Glutamatergic neuron (in vitro differentiated cells): ENCODE results near the gene DGCR6. TPM values are rescaled to one million over a fixed set of nuclear protein-coding genes. Genes with fewer than 3 reads are reported as not detected.

Source experiments
- DNase-seq: peaks from one replicate; pipeline ENCODE4 v3.0.0; 2022
- H3K27ac Mint-ChIP-seq: one replicate; pipeline ENCODE4 v1.8.0; 2020; ENCODE audit warnings: mild to moderate bottlenecking, mixed read lengths, inconsistent platforms; ENCODE audit not compliant: unreplicated experiment
- H3K27me3 Mint-ChIP-seq: one replicate; pipeline ENCODE4 v1.8.0; 2020; ENCODE audit warnings: mild to moderate bottlenecking, moderate library complexity, mixed read lengths, inconsistent platforms; ENCODE audit not compliant: unreplicated experiment
- H3K36me3 Mint-ChIP-seq: one replicate; pipeline ENCODE4 v1.8.0; 2020; ENCODE audit warnings: mild to moderate bottlenecking, mixed read lengths, inconsistent platforms; ENCODE audit not compliant: unreplicated experiment
- H3K4me1 Mint-ChIP-seq: one replicate; pipeline ENCODE4 v1.8.0; 2020; ENCODE audit warnings: mild to moderate bottlenecking, low read depth, mixed read lengths, inconsistent platforms; ENCODE audit not compliant: unreplicated experiment
- H3K4me3 Mint-ChIP-seq: one replicate; pipeline ENCODE4 v1.8.0; 2020; ENCODE audit warnings: mild to moderate bottlenecking, mixed read lengths, inconsistent platforms; ENCODE audit not compliant: unreplicated experiment
- H3K9me3 Mint-ChIP-seq: one replicate; pipeline ENCODE4 v1.8.0; 2020; ENCODE audit warnings: mild to moderate bottlenecking, moderate library complexity, mixed read lengths, inconsistent platforms; ENCODE audit not compliant: unreplicated experiment
- total RNA-seq: library from RNA; stranded (reverse); fragmentation: NEBNext Ultra II Directional; extraction: Animal tissue kit (Norgen Biotek cat#: 25700); gene quantifications from one replicate; pipeline ENCODE4 v1.2.1, GENCODE V29; 2021; ENCODE audit not compliant: unreplicated experiment
- TF ChIP-seq, protein P1 (sequence below): fragments of 200-600 bp; sonication (generic); IDR thresholded peaks from one replicate; pipeline ENCODE4 v1.5.0; 2021; ENCODE audit not compliant: partially characterized antibody, unreplicated experiment

The DGCR6 gene
- total RNA-seq, 1 donor from 2014 or later, result 11.7 TPM

DNA sequence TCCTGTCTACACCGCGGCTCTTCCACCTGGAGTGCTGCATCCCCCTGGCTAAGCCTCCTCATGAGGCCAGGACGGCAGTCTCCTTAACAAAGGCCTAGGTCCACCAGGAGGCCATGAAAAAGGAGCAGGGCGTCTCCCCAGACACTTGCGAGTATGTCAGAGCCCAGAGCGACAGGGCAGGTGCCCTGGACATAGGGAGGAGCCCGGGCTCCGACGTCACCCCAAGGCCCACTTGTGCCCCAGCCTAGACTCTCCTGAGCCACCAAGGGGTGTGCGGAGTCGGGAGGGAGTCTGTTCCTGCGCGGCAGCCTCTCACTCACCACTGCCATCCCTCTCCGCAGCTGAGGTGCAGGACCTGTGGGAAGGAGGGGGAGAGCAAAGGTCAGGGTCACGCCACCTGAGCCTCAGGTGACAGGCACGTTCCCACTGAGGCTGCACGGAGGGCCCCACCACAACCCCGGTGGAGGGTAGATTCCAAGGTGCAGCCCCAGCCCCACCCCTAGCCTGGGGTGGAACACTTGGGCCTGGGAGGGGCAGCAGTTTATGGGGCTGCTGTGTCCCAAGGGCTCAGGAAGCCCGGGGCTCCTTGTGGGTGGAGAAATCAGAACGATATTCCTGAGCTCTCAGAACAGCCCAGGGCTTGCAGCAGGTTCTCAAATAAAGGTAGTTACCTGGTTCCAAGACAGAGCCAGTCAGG lies 19.4 kb downstream of the DGCR6 start:
- DNase-seq, result no peak
- H3K27ac Mint-ChIP-seq, result no peak overlapping the region

DNA sequence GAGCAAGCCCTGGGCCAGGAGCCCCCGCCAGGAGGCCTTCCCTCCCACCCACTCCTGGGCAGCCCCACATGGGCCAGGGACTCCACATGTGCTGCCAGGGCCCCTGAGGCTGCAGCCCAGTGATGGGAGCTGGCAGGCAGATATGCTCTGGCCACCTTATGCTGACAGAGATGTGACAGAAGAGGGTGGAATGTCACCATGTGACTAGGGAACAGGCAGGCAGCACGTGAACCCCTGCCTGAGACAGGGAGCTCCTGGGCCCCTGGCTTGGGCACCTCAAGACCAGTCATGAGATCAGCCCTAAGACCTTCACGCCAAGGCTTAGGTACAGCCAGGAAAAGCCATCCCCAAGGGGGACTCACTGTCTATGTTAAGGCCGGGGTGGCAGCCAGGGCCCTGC lies 20.9 kb downstream of the DGCR6 start:
- TF ChIP-seq, protein P1, sequence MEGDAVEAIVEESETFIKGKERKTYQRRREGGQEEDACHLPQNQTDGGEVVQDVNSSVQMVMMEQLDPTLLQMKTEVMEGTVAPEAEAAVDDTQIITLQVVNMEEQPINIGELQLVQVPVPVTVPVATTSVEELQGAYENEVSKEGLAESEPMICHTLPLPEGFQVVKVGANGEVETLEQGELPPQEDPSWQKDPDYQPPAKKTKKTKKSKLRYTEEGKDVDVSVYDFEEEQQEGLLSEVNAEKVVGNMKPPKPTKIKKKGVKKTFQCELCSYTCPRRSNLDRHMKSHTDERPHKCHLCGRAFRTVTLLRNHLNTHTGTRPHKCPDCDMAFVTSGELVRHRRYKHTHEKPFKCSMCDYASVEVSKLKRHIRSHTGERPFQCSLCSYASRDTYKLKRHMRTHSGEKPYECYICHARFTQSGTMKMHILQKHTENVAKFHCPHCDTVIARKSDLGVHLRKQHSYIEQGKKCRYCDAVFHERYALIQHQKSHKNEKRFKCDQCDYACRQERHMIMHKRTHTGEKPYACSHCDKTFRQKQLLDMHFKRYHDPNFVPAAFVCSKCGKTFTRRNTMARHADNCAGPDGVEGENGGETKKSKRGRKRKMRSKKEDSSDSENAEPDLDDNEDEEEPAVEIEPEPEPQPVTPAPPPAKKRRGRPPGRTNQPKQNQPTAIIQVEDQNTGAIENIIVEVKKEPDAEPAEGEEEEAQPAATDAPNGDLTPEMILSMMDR, result no peak
- no peak overlapping the region for H3K4me3 Mint-ChIP-seq
- H3K9me3 Mint-ChIP-seq, result no peaks in the 10 kb centered on the region
- no peak for DNase-seq
- H3K27ac Mint-ChIP-seq, result no peak overlapping the region
- H3K4me1 Mint-ChIP-seq, result no peaks in the 10 kb centered on the region
- H3K27me3 Mint-ChIP-seq, result no peaks in the 10 kb centered on the region
- H3K36me3 Mint-ChIP-seq, result no peaks in the 10 kb centered on the region

More for the DNA sequence above, 19.4 kb downstream of the DGCR6 start:
- no peaks in the 10 kb centered on the region for H3K36me3 Mint-ChIP-seq
- no peak overlapping the region for H3K4me3 Mint-ChIP-seq
- no peaks in the 10 kb centered on the region for H3K4me1 Mint-ChIP-seq
- H3K27me3 Mint-ChIP-seq, result no peaks in the 10 kb centered on the region
- no peaks in the 10 kb centered on the region for H3K9me3 Mint-ChIP-seq
- TF ChIP-seq, protein P1, result no peak

DNA sequence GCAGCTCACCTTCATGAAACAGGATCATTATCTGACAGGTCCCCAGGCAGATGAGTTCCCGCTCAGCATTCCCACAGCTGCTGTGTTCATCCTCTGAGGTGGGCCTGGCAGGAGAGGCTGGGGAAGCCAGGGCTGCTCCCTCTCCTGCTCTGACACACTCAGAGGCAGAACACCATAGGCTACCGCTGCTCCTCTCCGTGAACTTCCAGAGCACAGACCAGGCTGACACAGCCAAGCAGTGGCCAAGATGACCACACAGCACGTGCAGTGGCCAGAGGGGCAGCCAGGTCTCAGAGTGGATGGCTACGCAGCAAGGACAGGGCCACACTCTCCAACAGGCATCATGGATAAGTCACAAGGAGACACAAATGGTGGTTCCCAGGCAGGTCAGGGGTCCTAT lies 21.5 kb downstream of the DGCR6 start:
- no peak for DNase-seq
- no peaks in the 10 kb centered on the region for H3K36me3 Mint-ChIP-seq
- TF ChIP-seq, protein P1, result no peak
- H3K27ac Mint-ChIP-seq, result no peak overlapping the region
- no peaks in the 10 kb centered on the region for H3K9me3 Mint-ChIP-seq
- no peaks in the 10 kb centered on the region for H3K4me1 Mint-ChIP-seq
- no peak overlapping the region for H3K4me3 Mint-ChIP-seq
- H3K27me3 Mint-ChIP-seq, result no peaks in the 10 kb centered on the region

DNA sequence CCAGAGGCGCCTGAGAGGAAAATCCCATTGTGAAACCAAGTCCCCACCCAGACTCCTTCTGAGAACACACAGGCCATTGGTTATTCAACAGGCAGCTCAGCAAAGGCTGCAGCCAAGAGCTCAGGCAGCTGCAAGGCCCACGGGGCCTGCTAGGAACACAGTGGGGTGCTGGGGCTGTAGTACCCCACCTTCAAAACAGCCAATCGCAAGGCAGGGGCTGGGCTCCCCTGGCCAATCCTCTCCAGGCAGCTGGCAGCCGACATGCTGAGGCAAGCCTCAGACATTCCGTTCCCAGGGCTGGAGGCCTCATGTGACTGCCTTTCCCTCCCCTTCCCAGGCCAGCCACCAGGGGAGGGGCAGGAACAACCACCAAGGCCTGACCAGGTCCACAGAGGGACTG lies 23.3 kb downstream of the DGCR6 start:
- no peak overlapping the region for H3K4me3 Mint-ChIP-seq
- no peaks in the 10 kb centered on the region for H3K4me1 Mint-ChIP-seq
- no peaks in the 10 kb centered on the region for H3K36me3 Mint-ChIP-seq
- no peaks in the 10 kb centered on the region for H3K27me3 Mint-ChIP-seq
- TF ChIP-seq, protein P1, result no peak
- DNase-seq, result no peak
- no peak overlapping the region for H3K27ac Mint-ChIP-seq
- no peaks in the 10 kb centered on the region for H3K9me3 Mint-ChIP-seq

DNA sequence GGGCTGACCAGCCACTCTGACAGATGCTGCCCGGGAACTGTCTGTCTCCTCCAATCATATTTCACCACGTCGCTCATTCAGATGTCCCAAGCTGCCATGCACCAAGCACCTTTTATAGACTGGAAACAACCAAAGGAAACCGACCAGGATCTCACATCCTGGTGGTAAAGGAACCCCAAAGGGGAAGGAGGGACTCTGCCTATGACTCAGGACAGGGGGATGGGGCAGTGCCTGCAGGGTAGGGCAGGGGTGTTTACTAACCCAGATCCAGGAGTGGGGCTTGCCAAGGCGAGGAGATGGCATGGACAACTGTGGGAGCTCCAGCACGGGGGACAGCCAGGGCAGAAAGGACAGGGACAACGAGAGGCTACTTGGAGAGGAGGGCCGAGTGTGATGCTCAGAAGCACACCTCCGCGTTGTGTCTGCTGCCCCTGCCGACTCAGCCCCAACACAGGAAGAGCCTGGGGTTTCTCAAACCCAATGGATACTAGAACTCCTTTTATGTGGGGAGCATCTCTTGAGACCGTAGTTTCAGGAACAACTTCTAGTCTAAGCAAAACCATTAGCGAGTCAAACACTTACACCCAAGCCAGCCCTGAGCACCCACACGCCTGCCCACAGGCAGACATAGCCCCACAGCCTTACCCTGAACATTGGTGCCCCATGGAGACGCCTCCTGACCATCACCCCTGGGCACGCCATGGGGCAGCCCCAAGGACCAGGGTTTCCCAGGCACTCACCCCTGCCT lies 26.0 kb downstream of the DGCR6 start:
- Mint-ChIP-seq H3K27ac (no peak overlapping the region), H3K36me3 (no peaks in the 10 kb centered on the region), H3K4me1 (no peaks in the 10 kb centered on the region), H3K27me3 (no peaks in the 10 kb centered on the region), H3K4me3 (no peak overlapping the region), H3K9me3 (no peaks in the 10 kb centered on the region)
- TF ChIP-seq, protein P1, result no peak
- DNase-seq, result no peak
